CD14-positive monocyte (primary cell): ENCODE data around the gene GSK3A. TPM values are rescaled to one million over a fixed set of nuclear protein-coding genes. Genes with fewer than 3 reads are reported as not detected.

Experiments used
- DNase-seq, 3 donors: peaks; one replicate each; pipeline ENCODE4 v3.0.0-alpha.2; 2011 to 2022
- H2AFZ ChIP-seq: 2 replicates; pipeline ENCODE4 v1.6.0; 2012; ENCODE audit warnings: mild to moderate bottlenecking, low read depth, low read length, inconsistent platforms; ENCODE audit not compliant: insufficient read depth, poor library complexity, severe bottlenecking
- H3K27ac ChIP-seq, 2 donors: 1 replicate in 1 of 2; 2 replicates in 1 of 2; pipeline ENCODE4 v1.5.1; 2012 to 2013; ENCODE audit warnings: low read length in 2 of 2, control low read depth in 1 of 2, inconsistent platforms in 1 of 2, low read depth in 1 of 2, mild to moderate bottlenecking in 1 of 2
- H3K27me3 ChIP-seq, 2 donors: one replicate each; pipeline versions ENCODE4 v1.6.0 to v1.6.1; 2011 to 2013; ENCODE audit warnings: low read length in 2 of 2; ENCODE audit not compliant: control insufficient read depth in 2 of 2, insufficient read depth in 2 of 2
- H3K36me3 ChIP-seq, 2 donors: replicated peaks in 1 of 2; 1 replicate in 1 of 2; 2 replicates in 1 of 2; pipeline versions ENCODE4 v1.5.1 to v1.6.1; 2012 to 2013; ENCODE audit warnings: low read length in 2 of 2, control low read depth in 1 of 2, inconsistent platforms in 1 of 2, mild to moderate bottlenecking in 1 of 2; ENCODE audit not compliant: insufficient read depth in 2 of 2, control insufficient read depth in 1 of 2
- H3K4me1 ChIP-seq, 2 donors: 1 replicate in 1 of 2; 2 replicates in 1 of 2; pipeline versions ENCODE4 v1.5.1 to v1.6.1; 2012 to 2013; ENCODE audit warnings: low read length in 2 of 2, control low read depth in 1 of 2, inconsistent platforms in 1 of 2, mild to moderate bottlenecking in 1 of 2, moderate library complexity in 1 of 2; ENCODE audit not compliant: insufficient read depth in 2 of 2, control insufficient read depth in 1 of 2
- H3K4me2 ChIP-seq: replicated peaks from 2 replicates; pipeline ENCODE3; 2012; ENCODE audit warnings: low read length, moderate library complexity, mild to moderate bottlenecking; ENCODE audit not compliant: poor library complexity, severe bottlenecking; ENCODE audit errors: extremely low read depth
- H3K4me3 ChIP-seq, 3 experiments: fragments of 200-600 bp in 1 of 3; sonication (generic) in 1 of 3; replicated peaks in 1 of 3; 1 replicate in 2 of 3; 2 replicates in 1 of 3; pipeline ENCODE4 v1.5.1; 2011 to 2013; ENCODE audit warnings: low read length in 3 of 3, mild to moderate bottlenecking in 3 of 3, control low read depth in 2 of 3, low read depth in 2 of 3, inconsistent platforms in 1 of 3, moderate library complexity in 1 of 3
- H3K79me2 ChIP-seq: 2 replicates; pipeline ENCODE4 v1.6.0; 2012; ENCODE audit warnings: mild to moderate bottlenecking, control low read depth, inconsistent platforms, low read length, moderate library complexity; ENCODE audit not compliant: insufficient read depth
- H3K9ac ChIP-seq: 2 replicates; pipeline ENCODE4 v1.6.0; 2017; ENCODE audit warnings: low read length, mild to moderate bottlenecking; ENCODE audit not compliant: insufficient read depth, poor library complexity, severe bottlenecking
- H3K9me3 ChIP-seq, 2 donors: replicated peaks in 1 of 2; 1 replicate in 1 of 2; 2 replicates in 1 of 2; pipeline versions ENCODE4 v1.5.1 to v1.6.1; 2012 to 2013; ENCODE audit warnings: low read length in 2 of 2, control low read depth in 1 of 2; ENCODE audit not compliant: control insufficient read depth in 1 of 2, insufficient read depth in 1 of 2
- H4K20me1 ChIP-seq: 2 replicates; pipeline ENCODE4 v1.6.0; 2012; ENCODE audit warnings: mild to moderate bottlenecking, low read length, control low read depth, moderate library complexity; ENCODE audit not compliant: insufficient read depth
- H3K27ac Mint-ChIP-seq, 7 donors: one replicate each; pipeline ENCODE4 v1.8.0; 2020; ENCODE audit warnings: mild to moderate bottlenecking in 7 of 7, mixed read lengths in 7 of 7, moderate library complexity in 6 of 7, inconsistent platforms in 2 of 7
- H3K27me3 Mint-ChIP-seq, 3 donors: one replicate each; pipeline ENCODE4 v1.8.0; 2021 to 2022; ENCODE audit warnings: low read depth in 3 of 3, mild to moderate bottlenecking in 3 of 3, mixed read lengths in 3 of 3, moderate library complexity in 3 of 3, inconsistent platforms in 1 of 3
- H3K36me3 Mint-ChIP-seq, 2 donors: one replicate each; pipeline ENCODE4 v1.8.0; 2020; ENCODE audit warnings: mixed read lengths in 2 of 2, inconsistent platforms in 1 of 2, mild to moderate bottlenecking in 1 of 2
- H3K4me1 Mint-ChIP-seq: one replicate; pipeline ENCODE4 v1.8.0; 2020; ENCODE audit warnings: mild to moderate bottlenecking, mixed read lengths
- H3K4me3 Mint-ChIP-seq, 2 donors: one replicate each; pipeline ENCODE4 v1.8.0; 2020; ENCODE audit warnings: mild to moderate bottlenecking in 2 of 2, mixed read lengths in 2 of 2, moderate library complexity in 1 of 2
- H3K9me3 Mint-ChIP-seq, 7 donors: one replicate each; pipeline ENCODE4 v1.8.0; 2020 to 2022; ENCODE audit warnings: mixed read lengths in 7 of 7, mild to moderate bottlenecking in 6 of 7, moderate library complexity in 6 of 7, inconsistent platforms in 2 of 7
- CTCF ChIP-seq: fragments of 200-600 bp; IDR thresholded peaks from one replicate; pipeline ENCODE4 v1.8.0; 2022; ENCODE audit warnings: antibody characterized with exemption, mild to moderate bottlenecking
- WGBS: methylation state at CpG from one replicate; pipeline ENCODE4 v1.1.5; 2013; ENCODE audit warnings: missing lambda C conversion rate; ENCODE audit not compliant: insufficient coverage; 5-methylcytosine and 5-hydroxymethylcytosine counted together
- intact Hi-C, 2 donors: fragments of 100-400 bp; cut with micrococcal nuclease; formaldehyde crosslinking; loops; one replicate each; pipeline versions ENCODE4 v1.15.0 to v1.15.1; 2023
- polyA plus RNA-seq, 3 donors: library from polyadenylated mRNA; depleted of rRNA in 1 of 3; unstranded in 2 of 3; stranded (reverse) in 1 of 3; fragments of 300-500 nt in 2 of 3; fragments of >200 nt in 1 of 3; fragmentation: Illumina TruSeq in 2 of 3; gene quantifications; 1 replicate in 2 of 3; 2 replicates in 1 of 3; pipeline ENCODE4 v1.2.3, GENCODE V29; 2012 to 2021

The GSK3A gene
- polyA plus RNA-seq, 3 donors = 12.3 to 47.2 (median 14.9) TPM

GRCh38 chr19:42248270-42249148 is 6.1 kb upstream of the GSK3A start:
- no peak for DNase-seq
- no peaks in the 10 kb centered on the region for H3K27me3 ChIP-seq
- no peaks in the 10 kb centered on the region for H3K9me3 ChIP-seq
- H3K36me3 Mint-ChIP-seq = peaks cover 9 to 22% of the 10 kb centered on the region in 2 donors
- no peak overlapping the region for H3K4me3 ChIP-seq
- 93% methylated on average over 16 of the region's 41 CpGs for WGBS
- no peak overlapping the region for H3K9ac ChIP-seq
- peaks cover 0 to 4% (median 3%) of the 10 kb centered on the region in 3 donors for H3K27me3 Mint-ChIP-seq
- no peak overlapping the region for H3K4me2 ChIP-seq
- H3K4me3 Mint-ChIP-seq = no peak overlapping the region
- peaks cover 64% of the 10 kb centered on the region for H4K20me1 ChIP-seq
- peaks cover 4 to 17% of the 10 kb centered on the region in 2 donors for H3K36me3 ChIP-seq
- no peak overlapping the region for H2AFZ ChIP-seq
- peaks cover 39 to 48% of the 10 kb centered on the region in 2 donors for H3K4me1 ChIP-seq
- intact Hi-C loops = loop anchor here in 1 of 2 donors (10.0 kb wide), 1 partner anchor 114 kb away; the partner anchor contains the start of gene POU2F2
- H3K79me2 ChIP-seq = peaks cover 36% of the 10 kb centered on the region
- no peak for TF ChIP-seq CTCF
- no peak overlapping the region for H3K27ac ChIP-seq
- H3K27ac Mint-ChIP-seq = no peak overlapping the region
- H3K4me1 Mint-ChIP-seq = peaks cover 47% of the 10 kb centered on the region
- no peaks in the 10 kb centered on the region for H3K9me3 Mint-ChIP-seq

DNA sequence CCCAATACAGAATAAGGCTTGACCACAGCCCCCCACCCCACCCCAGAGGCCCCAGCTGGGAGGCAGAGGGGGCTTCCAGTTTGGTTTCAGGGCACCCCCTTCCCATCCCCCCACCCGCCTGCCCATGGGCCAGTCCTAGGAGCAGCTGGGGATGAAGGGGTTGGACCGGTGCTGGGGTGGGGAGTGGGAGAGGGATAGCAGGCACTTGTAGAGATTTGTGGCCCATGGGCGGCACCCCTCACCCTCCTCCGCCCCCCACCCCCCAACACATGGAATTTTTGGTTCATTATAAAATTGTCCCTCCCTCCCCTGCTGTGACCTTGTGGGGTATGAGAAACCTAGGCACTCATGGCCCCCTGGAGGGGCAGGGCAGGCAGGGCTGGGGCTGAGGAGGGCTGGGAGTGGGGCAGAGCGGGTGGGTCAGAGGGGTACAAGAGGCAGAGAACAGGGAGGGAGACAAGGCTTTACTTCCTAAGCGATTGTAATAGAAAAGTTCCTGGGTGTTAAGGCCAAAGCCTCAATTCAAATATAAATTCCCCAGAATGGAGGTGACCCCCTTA is 5.3 kb upstream of the GSK3A start:
- no peak overlapping the region for H3K27ac ChIP-seq
- H4K20me1 ChIP-seq = peaks cover 56% of the 10 kb centered on the region
- no peak for TF ChIP-seq CTCF
- H3K36me3 ChIP-seq = peaks cover 4 to 17% of the 10 kb centered on the region in 2 donors
- WGBS = no CpG with 5 or more reads among the region's 6 CpGs
- DNase-seq = no peak
- H3K4me1 Mint-ChIP-seq = peaks cover 46% of the 10 kb centered on the region
- peaks cover 28% of the 10 kb centered on the region for H3K79me2 ChIP-seq
- H3K4me3 ChIP-seq = no peak overlapping the region
- no peaks in the 10 kb centered on the region for H3K9me3 Mint-ChIP-seq
- peaks cover 36 to 45% of the 10 kb centered on the region in 2 donors for H3K4me1 ChIP-seq
- H3K27me3 ChIP-seq = no peaks in the 10 kb centered on the region
- no peak overlapping the region for H3K4me2 ChIP-seq
- no peaks in the 10 kb centered on the region for H3K9me3 ChIP-seq
- intact Hi-C loops = loop anchor here in 1 of 2 donors (10.0 kb wide), 1 partner anchor 113 kb away; the partner anchor contains the start of gene POU2F2
- H3K27ac Mint-ChIP-seq = no peak overlapping the region
- H2AFZ ChIP-seq = no peak overlapping the region
- H3K4me3 Mint-ChIP-seq = no peak overlapping the region
- H3K9ac ChIP-seq = no peak overlapping the region
- peaks cover 9 to 22% of the 10 kb centered on the region in 2 donors for H3K36me3 Mint-ChIP-seq
- H3K27me3 Mint-ChIP-seq = peaks cover 0 to 4% (median 3%) of the 10 kb centered on the region in 3 donors
